ENCODE data around the gene STK39. TPM values are rescaled to one million over a fixed set of nuclear protein-coding genes. Genes with fewer than 3 reads are reported as not detected.

The STK39 gene
- total and polyA plus RNA-seq, 2 donors (not counting 1 experiment from before 2014, with no cell fraction given) = 2.3 to 14.6 TPM

- no CpG with 5 or more reads among the region's 2 CpGs for WGBS (ENCODE audit: insufficient coverage)
- H3K4me1 ChIP-seq (ENCODE audit: control insufficient read depth in 2 of 2, insufficient read depth in 2 of 2, low read length in 2 of 2) = no peaks in the 10 kb centered on the region
- H3K9me3 Mint-ChIP-seq (ENCODE audit: insufficient read depth) = peaks cover 2% of the 10 kb centered on the region
- no peak overlapping the region for H2AFZ ChIP-seq (ENCODE audit: insufficient read depth, low read depth, low read length, poor library complexity, severe bottlenecking)
- H3K79me2 ChIP-seq (ENCODE audit: control insufficient read depth, insufficient read depth, low read length) = no peaks in the 10 kb centered on the region
- no peak for DNase-seq
- ATAC-seq (ENCODE audit: low read depth) = no peak
- H3K27me3 Mint-ChIP-seq = no peaks in the 10 kb centered on the region
- no peaks in the 10 kb centered on the region for H3K27me3 ChIP-seq (replicated peaks in 1 of 4; ENCODE audit: control extremely low read depth in 1 of 4, control insufficient read depth in 3 of 4, insufficient read depth in 4 of 4, low read length in 3 of 4)
- intact Hi-C loops (cut with micrococcal nuclease) = no loop called here
- H3K4me1 Mint-ChIP-seq = no peaks in the 10 kb centered on the region
- ChIA-PET CTCF (interaction anchor here (1.3 to 7.1 kb wide), 3 partner anchors 9 to 12 kb away, joined by 3 to 52 read pairs (median 4); no protein-coding TSS in a partner anchor), POLR2A (no interaction called here)
- no peak overlapping the region for H3K4me3 ChIP-seq (ENCODE audit: control extremely low read depth in 1 of 5, extremely low read depth in 1 of 5, insufficient read depth in 1 of 5, low read depth in 2 of 5, low read length in 4 of 5)
- no peak overlapping the region for H3K4me2 ChIP-seq (replicated peaks; ENCODE audit: low read depth, low read length, poor library complexity, severe bottlenecking)
- no peaks in the 10 kb centered on the region for H3K9me3 ChIP-seq (ENCODE audit: control extremely low read depth in 1 of 3, control insufficient read depth in 2 of 3, insufficient read depth in 1 of 3, low read length in 2 of 3)
- no peak for TF ChIP-seq CTCF (IDR thresholded peaks at IDR 0.05)
- TF ChIP-seq EZH2 (IDR thresholded peaks at IDR 0.05; ENCODE audit: borderline replicate concordance, insufficient read depth, low read depth, low read length, poor library complexity, severe bottlenecking) = no peak
- no peaks in the 10 kb centered on the region for H4K20me1 ChIP-seq (ENCODE audit: control insufficient read depth, insufficient read depth, low read length, poor library complexity, severe bottlenecking)
- H3K9ac ChIP-seq (ENCODE audit: low read length) = no peak overlapping the region
- H3K4me3 Mint-ChIP-seq = no peak overlapping the region
- H3K27ac Mint-ChIP-seq = no peak overlapping the region
- no peak overlapping the region for H3K27ac ChIP-seq (ENCODE audit: low read length in 2 of 2)
- H3K36me3 ChIP-seq (replicated peaks in 1 of 2; ENCODE audit: control extremely low read depth in 1 of 2, control insufficient read depth in 1 of 2, extremely low read depth in 1 of 2, insufficient read depth in 2 of 2, low read length in 1 of 2) = no peaks in the 10 kb centered on the region
Measured at GRCh38 chr2:168107322-168107721, 140.1 kb downstream of the STK39 start.

- no peak for TF ChIP-seq EZH2 (IDR thresholded peaks at IDR 0.05; ENCODE audit: borderline replicate concordance, insufficient read depth, low read depth, low read length, poor library complexity, severe bottlenecking)
- no peak for TF ChIP-seq CTCF (IDR thresholded peaks at IDR 0.05)
- Histone ChIP-seq H3K4me3 (ENCODE audit: control extremely low read depth in 1 of 5, extremely low read depth in 1 of 5, insufficient read depth in 1 of 5, low read depth in 2 of 5, low read length in 4 of 5) (no peak overlapping the region), H3K9ac (ENCODE audit: low read length) (no peak overlapping the region), H3K79me2 (ENCODE audit: control insufficient read depth, insufficient read depth, low read length) (no peaks in the 10 kb centered on the region), H3K4me2 (replicated peaks; ENCODE audit: low read depth, low read length, poor library complexity, severe bottlenecking) (no peak overlapping the region), H3K36me3 (replicated peaks in 1 of 2; ENCODE audit: control extremely low read depth in 1 of 2, control insufficient read depth in 1 of 2, extremely low read depth in 1 of 2, insufficient read depth in 2 of 2, low read length in 1 of 2) (no peaks in the 10 kb centered on the region), H4K20me1 (ENCODE audit: control insufficient read depth, insufficient read depth, low read length, poor library complexity, severe bottlenecking) (no peaks in the 10 kb centered on the region), H3K9me3 (ENCODE audit: control extremely low read depth in 1 of 3, control insufficient read depth in 2 of 3, insufficient read depth in 1 of 3, low read length in 2 of 3) (no peaks in the 10 kb centered on the region), H3K4me1 (ENCODE audit: control insufficient read depth in 2 of 2, insufficient read depth in 2 of 2, low read length in 2 of 2) (no peaks in the 10 kb centered on the region), H2AFZ (ENCODE audit: insufficient read depth, low read depth, low read length, poor library complexity, severe bottlenecking) (no peak overlapping the region), H3K27ac (ENCODE audit: low read length in 2 of 2) (no peak overlapping the region), H3K27me3 (replicated peaks in 1 of 4; ENCODE audit: control extremely low read depth in 1 of 4, control insufficient read depth in 3 of 4, insufficient read depth in 4 of 4, low read length in 3 of 4) (no peaks in the 10 kb centered on the region)
- intact Hi-C loops (cut with micrococcal nuclease) = no loop called here
- ChIA-PET POLR2A (no interaction called here), CTCF (interaction anchor here (0.6 to 7.1 kb wide), 2 partner anchors 10 to 14 kb away, joined by 3 to 52 read pairs; no protein-coding TSS in a partner anchor)
- no peak for DNase-seq
- WGBS (ENCODE audit: insufficient coverage) = no CpG with 5 or more reads among the region's 3 CpGs
- no peaks in the 10 kb centered on the region for H3K4me1 Mint-ChIP-seq
- peaks cover 2% of the 10 kb centered on the region for H3K9me3 Mint-ChIP-seq (ENCODE audit: insufficient read depth)
- no peak for ATAC-seq (ENCODE audit: low read depth)
- H3K27me3 Mint-ChIP-seq = no peaks in the 10 kb centered on the region
- H3K4me3 Mint-ChIP-seq = no peak overlapping the region
- H3K27ac Mint-ChIP-seq = no peak overlapping the region
Measured at GRCh38 chr2:168105127-168105683, 142.2 kb downstream of the STK39 start.

All from B cell (primary cell).